Measurements from ENCODE around the gene NR3C2. TPM values are rescaled to one million over a fixed set of nuclear protein-coding genes. Genes with fewer than 3 reads are reported as not detected.

Gene NR3C2
- total RNA-seq, 1 experiment from 2014 or later: 0.26 TPM

DNA sequence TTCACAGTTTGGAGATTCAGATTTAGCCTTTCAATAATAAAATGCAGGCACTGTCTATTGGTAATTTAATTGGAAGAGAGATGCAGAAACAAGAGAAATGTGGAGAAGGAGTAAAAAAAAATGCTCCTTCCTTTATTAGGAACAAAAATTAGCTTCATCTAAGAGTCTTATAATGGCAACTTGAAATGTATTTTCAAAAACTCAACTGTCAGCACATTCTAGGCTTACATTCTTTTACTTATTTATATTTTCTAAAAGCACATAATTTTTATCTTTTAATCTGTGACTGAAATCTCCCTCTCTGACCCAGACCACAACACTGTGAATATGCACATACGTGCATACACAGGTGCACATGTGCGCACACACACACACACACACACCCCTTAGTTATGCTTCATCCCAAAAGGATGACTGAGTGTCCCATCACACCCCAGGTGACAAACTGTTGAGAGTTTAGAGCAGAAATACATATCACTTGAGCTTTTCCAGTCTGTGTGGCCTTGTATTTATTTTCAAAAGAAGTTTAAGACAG, 29.7 kb downstream of the NR3C2 start:
- in situ Hi-C loops (cut with HindIII; ENCODE audit: low pct_unique_long_range_greater_than_20kb, low sequenced_read_pairs) (no loop called here), intact Hi-C loops (cut with micrococcal nuclease; ENCODE audit: unreplicated experiment) (no loop called here)
- H3K36me3 ChIP-seq (ENCODE audit: control insufficient read depth, insufficient read depth, low read length): no peaks in the 10 kb centered on the region
- H3K4me1 ChIP-seq (ENCODE audit: control insufficient read depth, insufficient read depth, low read length): no peaks in the 10 kb centered on the region
- DNase-seq (ENCODE audit: low read depth, low spot score): no peak
- ChIA-PET CTCF (no interaction called here), POLR2A (no interaction called here)
- no peak overlapping the region for H3K4me3 ChIP-seq (ENCODE audit: low read depth in 2 of 2, low read length in 2 of 2)
- TF ChIP-seq CTCF (IDR thresholded peaks at IDR 0.05): no peak
- no peak for TF ChIP-seq REST (IDR thresholded peaks at IDR 0.05; ENCODE audit: insufficient read depth in 1 of 2, low read depth in 2 of 2, low read length in 1 of 2)
- TF ChIP-seq POLR2AphosphoS5 (IDR thresholded peaks at IDR 0.05; ENCODE audit: low read depth, low read length): no peak
- ATAC-seq: no peak
- H3K27ac ChIP-seq (ENCODE audit: low read length): no peak overlapping the region
- BruUV-seq (replicated peaks): no TSS peak
- no peaks in the 10 kb centered on the region for H3K9me3 ChIP-seq (ENCODE audit: control insufficient read depth, insufficient read depth, low read depth, low read length)
- H3K27me3 ChIP-seq (ENCODE audit: control insufficient read depth, insufficient read depth, low read length): no peaks in the 10 kb centered on the region

DNA sequence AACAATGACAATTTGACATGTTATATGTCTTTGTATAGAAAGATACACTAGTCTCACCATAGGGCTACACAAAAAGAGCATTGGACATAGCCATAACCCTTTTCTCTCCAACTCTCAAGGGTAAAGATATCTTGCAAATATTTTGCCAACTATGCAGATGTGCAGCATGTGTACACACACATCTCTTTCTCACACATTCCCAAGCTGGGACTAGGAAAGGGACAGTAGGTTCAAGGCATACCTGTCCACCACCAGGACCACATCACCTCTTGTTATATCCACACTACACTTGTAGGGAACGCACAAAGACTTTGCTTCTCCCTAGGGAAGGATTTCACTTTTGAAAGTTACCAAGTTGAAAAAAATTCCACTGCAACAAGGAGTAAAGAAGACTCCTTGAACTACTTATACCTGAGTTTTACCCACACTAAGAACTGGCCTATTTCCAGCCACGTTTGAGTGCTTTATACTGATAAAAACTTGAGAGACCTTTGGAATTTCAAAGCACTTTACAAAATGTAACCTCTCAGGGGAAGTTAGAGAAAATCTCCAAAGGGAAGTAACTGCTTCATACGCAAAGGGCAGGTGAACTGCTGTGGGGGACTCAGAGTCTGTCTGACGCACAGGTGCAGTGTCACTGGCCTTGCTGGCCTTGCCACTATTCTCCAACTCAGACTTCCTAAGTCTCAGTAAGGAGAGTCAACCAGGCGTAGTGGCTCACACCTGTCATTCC, 36.9 kb downstream of the NR3C2 start:
- POLR2A ChIA-PET: no interaction called here

More for the DNA sequence above, 36.9 kb downstream of the NR3C2 start:
- no peak for TF ChIP-seq CTCF (IDR thresholded peaks at IDR 0.05)
- no peak for TF ChIP-seq POLR2AphosphoS5 (IDR thresholded peaks at IDR 0.05; ENCODE audit: low read depth, low read length)
- no peak for TF ChIP-seq TCF7L2 (IDR thresholded peaks at IDR 0.05; ENCODE audit: low read depth, low read length)
- TF ChIP-seq REST (IDR thresholded peaks at IDR 0.05; ENCODE audit: insufficient read depth in 1 of 2, low read depth in 2 of 2, low read length in 1 of 2): no peak
- no peak for TF ChIP-seq SIN3A (IDR thresholded peaks at IDR 0.05; ENCODE audit: borderline replicate concordance, insufficient read depth, low read depth, low read length)
- Histone ChIP-seq H3K36me3 (ENCODE audit: control insufficient read depth, insufficient read depth, low read length) (no peaks in the 10 kb centered on the region), H3K4me3 (ENCODE audit: low read depth in 2 of 2, low read length in 2 of 2) (no peak overlapping the region), H3K9me3 (ENCODE audit: control insufficient read depth, insufficient read depth, low read depth, low read length) (no peaks in the 10 kb centered on the region), H3K27ac (ENCODE audit: low read length) (no peak overlapping the region), H3K27me3 (ENCODE audit: control insufficient read depth, insufficient read depth, low read length) (no peaks in the 10 kb centered on the region), H3K4me1 (ENCODE audit: control insufficient read depth, insufficient read depth, low read length) (no peaks in the 10 kb centered on the region)
- in situ Hi-C loops (cut with HindIII; ENCODE audit: low pct_unique_long_range_greater_than_20kb, low sequenced_read_pairs): no loop called here
- intact Hi-C loops (cut with micrococcal nuclease; ENCODE audit: unreplicated experiment): no loop called here
- CTCF ChIA-PET: no interaction called here
- no TSS peak for BruUV-seq (replicated peaks)
- DNase-seq (ENCODE audit: low read depth, low spot score): no peak
- no peak for ATAC-seq

Data from Panc1 (cell line).